ENCODE data around the gene TADA2A.
"Not testable (repeated sequence)": the region's sequence is repeated elsewhere in the genome, so short reads cannot be mapped to it uniquely, and the experiment has no call there.

The TADA2A gene

DNA sequence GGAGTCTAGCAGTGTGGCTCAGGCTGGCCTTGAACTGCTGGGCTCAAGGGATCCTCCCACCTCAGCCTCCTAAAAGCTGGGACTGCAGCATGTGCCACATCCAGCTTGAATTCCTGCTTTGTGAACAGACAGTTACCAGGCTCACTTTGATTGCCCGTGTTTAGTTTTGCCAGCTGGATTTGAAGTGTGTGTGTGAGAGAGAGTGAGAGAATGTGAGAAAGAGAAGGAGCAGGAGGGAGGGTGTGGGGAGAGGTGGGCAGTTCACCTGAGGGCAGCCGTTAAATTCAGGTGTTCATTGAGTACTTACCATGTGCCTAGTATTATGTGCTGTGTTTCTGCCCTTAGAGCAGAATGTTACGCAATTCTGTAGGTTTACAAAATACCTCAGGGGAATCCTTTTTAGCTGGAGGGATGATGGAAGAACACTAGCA, 87.7 kb downstream of the TADA2A start:
- no peak for DNase-seq

DNA sequence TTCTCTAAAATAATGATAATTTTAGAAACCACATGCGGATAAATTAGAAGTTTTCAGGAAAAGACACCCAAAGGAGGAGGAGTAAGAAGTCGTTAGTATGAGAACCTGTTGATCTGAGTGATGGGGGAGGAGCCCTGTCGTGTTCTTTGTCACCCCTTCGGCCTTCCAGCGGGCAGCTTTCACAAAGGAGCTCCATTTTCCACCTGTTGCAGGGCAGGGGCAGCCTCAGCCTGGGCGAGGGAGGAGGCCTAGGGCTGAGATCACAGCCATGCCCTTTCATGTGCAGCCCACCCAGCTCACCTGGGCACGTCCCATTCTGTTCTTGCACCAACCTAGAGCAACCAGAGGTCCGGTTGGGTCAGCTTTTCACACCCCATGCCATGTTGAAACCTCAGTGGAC, 88.3 kb downstream of the TADA2A start:
- no peak for DNase-seq

DNA sequence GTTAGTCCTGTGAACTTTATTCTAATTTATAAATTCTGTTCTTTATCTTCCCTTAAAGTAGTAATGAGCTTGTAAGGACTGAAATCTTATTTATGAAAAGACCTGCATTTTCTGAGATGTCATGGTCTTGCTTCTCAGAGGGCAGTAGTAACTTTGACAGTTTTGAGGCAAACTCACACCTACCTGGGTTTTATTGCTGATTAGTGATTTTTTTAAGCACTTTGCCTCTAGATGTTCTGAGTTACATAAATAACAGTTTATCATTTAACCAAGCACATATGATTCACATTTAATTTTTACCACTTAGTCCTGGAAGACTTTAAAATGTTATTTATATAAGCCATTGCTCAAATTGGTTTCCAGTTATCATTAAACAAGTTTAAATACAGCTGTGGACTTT, 93.7 kb downstream of the TADA2A start:
- DNase-seq = no peak

DNA sequence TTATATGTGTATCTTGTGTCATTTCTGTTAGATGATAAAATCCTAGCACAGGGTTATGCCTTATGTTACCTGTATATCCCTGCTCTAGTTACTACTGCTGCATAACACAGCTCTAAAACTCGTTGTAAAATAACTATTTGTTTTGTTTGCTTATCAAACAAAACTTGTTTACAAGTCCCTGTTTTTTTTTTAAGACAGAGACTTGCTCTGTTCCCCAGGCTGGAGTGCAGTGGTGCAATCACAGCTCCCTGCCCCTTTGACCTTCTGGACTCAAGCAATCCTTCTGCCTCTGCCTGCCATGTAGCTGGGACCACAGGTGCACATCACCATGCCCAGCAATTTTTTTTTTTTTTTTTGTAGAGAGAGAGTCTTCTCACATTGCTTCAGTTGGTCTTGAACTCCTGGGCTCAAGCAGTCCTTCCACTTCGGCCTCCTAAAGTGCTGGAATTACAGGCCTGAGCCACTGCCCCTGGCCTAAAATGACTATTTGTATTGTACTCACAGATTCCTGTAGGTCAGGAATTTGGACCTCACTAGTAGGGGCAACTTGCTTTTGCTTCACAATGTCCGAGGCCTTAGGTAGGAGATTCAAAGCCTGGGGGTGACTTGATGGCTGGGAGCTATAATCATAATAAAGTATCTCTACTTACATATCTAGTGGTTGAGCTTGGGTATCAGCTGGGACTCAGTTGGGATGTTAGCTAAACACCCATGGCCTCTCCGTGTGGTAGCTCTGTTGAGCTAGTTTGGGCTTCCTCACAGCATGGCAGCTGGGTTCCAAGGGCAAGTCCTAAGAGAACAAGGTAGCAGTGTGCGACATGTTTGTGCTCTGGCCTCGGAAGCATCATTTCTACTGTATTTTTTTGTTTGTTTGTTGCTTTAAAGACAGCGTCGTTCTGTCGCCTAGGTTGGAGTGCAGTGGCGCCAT, 95.6 kb downstream of the TADA2A start:
- DNase-seq = no peak

DNA sequence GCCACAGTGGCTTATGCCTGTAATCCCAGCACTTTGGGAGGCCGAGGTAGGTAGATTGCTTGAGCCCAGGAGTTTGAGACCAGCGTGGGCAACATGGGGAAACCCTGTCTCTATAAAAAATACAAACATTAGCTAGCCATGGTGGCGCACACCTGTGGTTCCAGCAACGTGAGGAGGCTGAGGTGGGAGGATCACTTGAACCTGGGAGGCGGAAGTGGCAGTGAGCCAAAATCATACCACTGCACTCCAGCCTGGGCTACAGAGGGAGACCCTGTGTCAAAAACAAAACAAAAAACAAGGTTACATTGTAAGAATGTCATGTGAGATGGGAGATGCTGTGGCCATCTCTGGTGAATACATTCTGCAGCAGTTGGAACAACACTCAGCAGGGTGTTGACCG, 96.5 kb downstream of the TADA2A start:
- no peak for DNase-seq

DNA sequence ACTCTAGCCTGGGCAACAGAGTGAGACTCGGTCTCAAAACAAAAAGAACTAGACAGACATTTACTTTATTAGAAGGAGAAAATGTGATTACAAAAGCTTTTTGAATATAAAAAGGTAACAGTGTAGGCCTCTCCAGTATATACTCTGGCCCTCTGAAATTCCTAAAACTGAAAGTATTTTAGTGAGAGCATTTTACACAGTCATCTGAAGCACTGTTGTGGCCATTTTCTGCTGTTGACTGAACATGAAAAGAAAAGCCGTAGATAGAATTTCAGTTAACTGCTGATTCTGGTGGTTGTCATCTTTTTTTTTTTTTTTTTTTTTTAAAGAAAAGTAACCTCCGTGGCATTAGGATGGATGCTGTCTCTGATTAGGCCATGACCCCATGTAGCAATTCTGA, 98.6 kb downstream of the TADA2A start:
- DNase-seq = no peak

DNA sequence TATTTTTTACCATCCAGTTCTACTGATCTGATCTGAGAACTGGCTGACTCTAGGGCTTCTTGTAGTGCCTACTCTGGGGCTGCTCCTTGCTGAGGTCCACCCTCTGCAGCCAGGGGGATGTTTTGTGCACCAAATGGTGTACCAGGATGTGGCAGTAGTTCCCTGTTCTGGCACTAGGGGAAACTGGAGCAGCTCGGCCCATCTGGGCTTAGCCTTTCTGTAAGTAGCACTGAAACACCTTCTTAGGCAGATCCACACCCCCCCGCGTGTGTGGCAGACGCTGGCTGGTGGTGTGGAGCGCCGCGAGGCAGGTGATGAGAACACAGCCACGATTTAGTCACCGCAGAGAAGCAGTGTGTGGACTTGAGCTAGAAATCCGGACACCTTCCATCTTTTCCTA, 100.0 kb downstream of the TADA2A start:
- DNase-seq = no peak

DNA sequence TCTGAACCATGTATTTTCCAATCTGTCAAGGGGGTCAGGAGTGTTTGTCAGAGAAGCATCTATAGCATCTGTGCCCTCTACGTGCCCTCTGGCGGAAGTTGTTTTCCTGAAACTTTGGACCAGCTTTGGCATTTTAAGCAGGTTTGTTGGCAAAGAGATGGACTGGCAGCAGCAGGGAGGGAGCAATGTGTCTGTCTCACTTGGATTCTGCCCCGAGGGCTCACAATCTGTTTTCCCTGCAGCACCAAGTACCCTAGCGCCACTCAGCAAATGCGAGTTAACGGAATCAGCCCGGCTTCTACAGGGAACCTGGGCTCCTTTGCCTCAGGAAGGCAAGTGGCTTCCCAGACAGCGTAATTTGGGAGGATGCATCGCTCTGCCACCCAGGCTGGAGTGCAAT, 100.4 kb downstream of the TADA2A start:
- no peak for DNase-seq

DNA sequence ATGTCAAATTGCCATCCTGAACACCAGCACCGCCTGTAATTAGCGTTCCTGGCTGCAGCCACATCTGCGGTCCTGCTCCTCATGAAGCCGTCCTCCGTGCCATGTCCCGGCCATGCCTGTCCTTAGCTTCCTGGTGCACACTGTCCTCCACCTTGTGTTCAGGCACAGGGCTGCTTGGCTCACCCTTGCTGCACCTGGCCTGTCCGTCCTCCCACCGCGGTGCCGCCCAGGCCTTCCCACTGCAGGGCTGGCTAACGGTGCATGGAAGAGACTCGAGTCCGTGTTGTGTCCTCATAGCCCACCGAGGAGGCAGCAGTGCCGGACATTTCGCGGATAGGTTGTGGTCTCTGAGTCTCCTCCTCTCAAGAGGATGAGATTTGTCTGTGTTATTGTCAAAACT, 103.4 kb downstream of the TADA2A start:
- no peak for DNase-seq

DNA sequence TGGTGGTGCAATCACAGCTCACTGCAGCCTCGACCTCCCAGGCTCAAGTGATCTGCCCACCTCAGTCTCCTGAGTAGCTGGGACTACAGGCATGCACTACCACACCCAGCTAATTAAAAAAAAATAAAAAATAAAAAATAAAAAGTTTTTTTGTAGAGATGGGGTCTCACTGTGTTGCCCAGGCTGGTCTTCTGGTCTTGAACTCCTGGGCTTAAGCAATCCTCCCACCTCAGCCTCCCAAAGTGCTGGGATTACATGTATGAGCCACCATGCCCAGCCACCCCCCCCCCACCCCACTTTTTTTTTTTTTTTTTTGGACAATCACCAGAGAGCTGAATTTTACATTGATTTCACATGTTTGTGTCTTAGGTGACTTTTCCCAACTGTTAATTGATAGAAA, 105.0 kb downstream of the TADA2A start:
- not testable (repeated sequence) for DNase-seq

DNA sequence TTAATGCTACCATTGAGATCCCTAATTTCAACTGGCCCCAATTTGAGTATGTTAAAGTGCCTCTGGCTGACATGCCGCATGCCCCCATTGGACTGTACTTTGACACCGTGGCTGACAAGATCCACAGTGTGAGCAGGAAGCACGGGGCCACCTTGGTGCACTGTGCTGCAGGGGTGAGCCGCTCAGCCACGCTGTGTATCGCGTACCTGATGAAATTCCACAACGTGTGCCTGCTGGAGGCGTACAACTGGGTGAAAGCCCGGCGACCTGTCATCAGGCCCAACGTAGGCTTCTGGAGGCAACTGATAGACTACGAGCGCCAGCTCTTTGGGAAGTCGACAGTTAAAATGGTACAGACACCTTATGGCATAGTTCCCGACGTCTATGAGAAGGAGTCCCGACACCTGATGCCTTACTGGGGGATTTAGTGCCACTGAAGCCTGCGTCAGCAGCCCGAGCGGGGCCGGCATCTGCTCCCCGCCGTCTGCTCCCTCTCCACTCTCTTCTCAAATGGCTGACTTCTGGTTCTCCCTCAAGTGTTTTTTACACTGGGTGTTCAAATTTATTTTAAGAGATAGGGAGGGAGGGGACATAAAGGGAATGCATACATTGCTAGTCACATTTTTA, 105.9 kb downstream of the TADA2A start:
- DNase-seq = no peak

DNA sequence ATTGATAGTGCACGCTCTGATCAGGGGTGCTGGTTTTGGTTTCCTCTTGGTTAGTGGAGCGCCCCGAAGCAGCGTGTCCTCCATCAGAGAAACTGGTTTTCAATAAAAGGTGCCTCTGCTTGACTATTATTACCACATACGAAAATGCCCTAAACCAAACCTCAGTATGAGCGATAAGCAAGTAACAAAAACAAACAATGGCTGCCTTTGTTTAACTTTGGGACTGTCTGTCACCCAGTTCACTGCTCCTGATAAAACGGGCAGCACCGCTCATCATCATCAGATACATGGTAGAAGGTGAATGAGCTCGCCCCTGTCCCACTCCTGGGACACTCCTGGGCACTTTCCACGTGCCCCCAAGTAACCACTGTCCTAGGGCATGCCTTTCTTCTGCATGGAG, 107.0 kb downstream of the TADA2A start:
- no peak for DNase-seq

DNA sequence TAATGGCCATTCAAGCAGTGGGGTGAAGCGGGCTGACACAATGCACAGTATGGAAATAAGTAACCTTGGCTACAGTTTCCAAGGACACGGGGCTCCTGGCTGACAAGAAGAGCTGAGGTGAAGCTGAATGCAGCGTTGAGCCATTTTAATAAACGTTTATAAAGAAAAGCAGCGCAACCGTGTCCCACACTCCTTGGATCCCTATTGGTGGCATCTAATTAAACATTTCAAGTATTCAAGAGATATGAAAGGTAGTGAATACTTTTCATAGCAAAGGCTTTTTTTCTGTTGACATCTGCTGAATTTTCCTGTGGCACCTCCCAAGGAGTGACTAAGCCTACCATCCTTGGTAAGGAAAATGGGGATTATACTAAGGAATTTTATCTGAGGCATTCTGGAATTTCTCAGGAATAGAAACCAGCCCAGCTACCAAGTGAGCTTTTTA, 109.5 kb downstream of the TADA2A start:
- no peak for DNase-seq

DNA sequence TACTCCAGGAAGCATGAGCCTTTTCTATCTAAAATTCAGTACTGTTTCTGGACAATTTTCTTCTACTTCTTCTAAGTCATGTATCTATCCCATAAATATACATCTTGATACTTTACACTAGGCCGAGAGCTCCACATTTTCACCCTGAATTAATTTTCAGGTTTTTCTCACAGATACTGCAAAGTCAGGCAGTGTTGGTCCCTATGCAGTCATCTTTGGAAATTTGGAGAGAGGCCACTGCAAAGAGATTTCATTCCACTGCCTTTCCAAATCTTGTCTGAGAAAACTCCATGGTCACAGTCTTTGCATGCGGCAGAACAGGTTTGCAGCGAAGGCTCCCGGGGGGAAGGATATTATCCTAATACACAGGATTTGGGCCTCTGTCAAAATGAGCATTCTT, 111.2 kb downstream of the TADA2A start:
- DNase-seq = no peak

DNA sequence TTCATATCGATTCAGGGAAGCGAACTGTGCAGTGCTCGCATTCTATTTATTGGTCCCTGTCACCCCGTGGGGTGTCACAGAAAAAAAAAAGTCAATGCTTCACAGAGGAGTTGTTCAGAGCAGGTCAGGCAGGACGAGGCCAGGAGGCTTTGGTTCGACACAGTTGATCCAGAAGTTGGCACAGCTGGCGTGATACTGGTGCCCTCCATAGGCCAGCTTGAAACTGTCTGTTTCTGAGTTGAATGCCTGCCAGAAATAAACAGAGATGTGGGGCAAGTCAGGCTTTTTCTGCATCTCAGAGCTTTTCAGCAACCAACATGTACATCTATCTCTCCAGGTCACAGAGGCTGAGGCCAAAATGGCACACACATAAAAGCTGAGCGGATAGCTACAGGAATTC, 112.1 kb downstream of the TADA2A start:
- no peak for DNase-seq

DNA sequence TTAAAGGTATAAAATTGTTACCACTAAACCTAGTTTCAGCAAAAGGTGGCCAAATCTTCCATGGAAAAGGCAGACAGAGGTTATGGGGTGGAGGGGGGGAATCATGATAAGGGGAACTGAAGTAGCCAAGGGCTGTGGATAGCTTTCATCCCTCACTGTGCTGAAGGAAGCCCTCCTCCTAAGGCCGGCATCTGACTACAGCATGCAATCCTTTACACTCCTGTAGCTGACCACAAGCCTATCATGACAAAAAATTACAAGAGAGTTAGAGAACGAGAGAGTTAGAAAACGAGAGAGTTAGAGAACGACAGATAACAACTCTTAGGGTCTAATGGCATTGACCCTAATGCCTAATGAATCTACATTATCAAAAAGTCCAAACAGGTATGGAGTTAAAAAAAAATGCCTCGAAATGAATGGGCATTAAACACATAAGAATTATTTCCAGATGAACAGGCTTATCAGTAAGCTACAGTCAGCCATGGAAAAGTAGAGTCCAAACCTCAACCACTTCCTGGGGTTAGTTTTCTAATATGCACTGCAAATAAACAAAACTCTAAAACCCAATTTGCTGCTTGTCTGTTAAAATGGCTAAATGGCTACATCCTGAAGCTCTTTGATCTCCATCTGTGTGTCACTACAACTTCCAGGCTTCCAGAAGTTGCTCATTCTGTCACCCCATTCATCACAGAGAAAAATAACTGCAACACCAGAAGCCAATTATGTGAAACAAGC, 112.7 kb downstream of the TADA2A start:
- DNase-seq = no peak

DNA sequence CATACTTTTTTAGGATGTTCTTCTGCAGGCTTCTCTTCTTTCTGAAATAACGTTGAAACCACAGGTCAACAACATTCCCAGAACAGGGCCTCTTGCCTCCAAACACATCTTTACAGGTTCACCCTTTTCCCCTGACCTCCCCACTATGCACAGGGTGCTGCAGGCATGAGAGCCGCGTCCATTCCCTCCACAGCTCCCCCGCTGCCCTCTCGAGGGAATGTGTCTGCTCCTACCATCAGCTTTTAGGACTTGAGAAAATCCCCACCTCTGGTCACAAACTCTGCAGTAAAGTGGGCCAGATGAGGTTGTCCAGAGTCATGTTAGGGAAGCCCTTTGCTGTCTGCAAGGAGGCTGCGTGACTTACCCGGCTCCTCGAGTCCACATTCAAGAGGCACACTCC, 113.5 kb downstream of the TADA2A start:
- DNase-seq = no peak

DNA sequence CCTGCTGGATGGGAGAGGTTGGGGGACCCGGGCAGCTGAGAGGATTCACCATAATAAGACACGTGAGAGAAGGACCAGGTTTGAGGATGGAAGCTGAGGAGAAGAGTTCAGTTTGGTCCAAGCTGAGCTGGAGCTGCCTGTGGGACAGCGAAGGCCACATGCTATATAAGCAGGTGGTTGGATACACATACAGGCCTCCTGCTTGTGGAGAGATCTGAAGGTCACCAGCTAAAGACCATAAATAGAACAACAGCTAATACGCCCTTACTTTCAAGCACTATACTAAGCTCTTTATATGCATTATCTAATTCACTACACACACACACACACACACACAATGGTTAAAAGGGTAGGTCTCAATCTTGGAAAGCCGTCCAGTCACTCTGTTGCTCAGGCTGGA, 115.1 kb downstream of the TADA2A start:
- no peak for DNase-seq

DNA sequence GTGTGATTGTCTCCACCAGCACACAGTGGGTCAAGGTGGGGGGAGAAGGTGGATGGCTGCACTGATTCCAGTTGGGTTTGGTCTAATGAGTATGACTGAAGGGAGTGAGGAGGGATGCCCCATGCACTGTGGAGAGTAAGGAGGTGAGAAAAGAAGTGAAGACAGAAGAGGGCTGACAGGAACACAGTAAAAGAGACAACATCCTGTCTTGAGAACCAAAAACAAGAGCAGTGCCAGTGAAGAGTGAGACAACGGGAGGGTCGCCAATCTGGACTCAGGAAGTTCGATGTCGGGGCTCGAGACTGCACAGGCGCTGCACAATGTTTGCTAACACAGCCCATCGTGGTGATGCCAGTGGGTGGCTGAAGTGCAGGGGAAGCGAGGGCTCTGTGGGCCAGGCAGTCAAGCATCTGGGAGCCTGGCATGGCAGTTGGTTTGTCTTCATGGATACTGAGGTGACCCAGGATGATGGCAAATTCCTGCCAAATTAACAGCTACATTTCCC, 117.1 kb downstream of the TADA2A start:
- DNase-seq = no peak

DNA sequence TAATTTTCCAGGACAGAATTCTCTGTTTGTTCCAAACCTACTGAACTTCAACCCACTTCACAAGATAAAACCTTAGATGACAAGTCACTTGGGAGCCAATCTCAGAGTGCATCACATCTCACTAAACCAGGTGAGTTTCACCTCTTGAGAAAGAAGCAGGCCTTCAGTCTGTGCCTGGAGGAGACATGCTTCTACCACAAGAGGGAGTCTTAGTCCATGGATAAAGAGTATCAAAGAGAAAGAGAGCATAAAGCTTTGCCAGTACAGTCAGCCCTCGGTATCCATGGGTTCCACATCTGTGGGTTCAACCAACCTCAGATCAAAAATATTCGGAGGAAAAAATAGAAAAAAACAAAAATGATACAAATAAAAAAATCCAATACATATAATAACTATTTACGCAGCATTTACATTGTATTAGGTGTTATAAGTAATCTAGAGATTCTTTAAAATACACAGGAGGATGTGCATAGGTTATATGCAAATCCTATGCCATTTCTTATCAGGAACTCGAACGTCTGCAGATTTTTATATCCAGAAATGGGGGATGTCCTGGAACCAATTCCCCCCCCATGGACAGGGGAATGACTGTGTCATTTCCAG, 120.7 kb downstream of the TADA2A start:
- DNase-seq = no peak

Measured in activated CD8-positive, alpha-beta memory T cell treated with anti-CD3 and anti-CD28 coated beads for 24 hours (primary cell).